NCI-H146 (cell line): ENCODE results near the gene GRK6.

Experiments used
- DNase-seq: peaks from one replicate; lab custom pipeline; 2025; lab: John Stamatoyannopoulos, UW

GRK6 gene

GRCh38 chr5:177426566-177427210 lies at the start of gene GRK6:
TSS of gene GRK6 (plus strand) at chr5:177426676. CDS start at chr5:177426846, 170 bp downstream.
- peak; percentile 61 for DNase-seq

GRCh38 chr5:177377851-177378776 lies 48.4 kb upstream of the GRK6 start:
- DNase-seq: no peak

- DNase-seq: no peak
These were observed 47.3 kb upstream of the GRK6 start for GRCh38 chr5:177378884-177379883.

GRCh38 chr5:177380805-177381126 lies 45.7 kb upstream of the GRK6 start:
- DNase-seq: no peak

- no peak for DNase-seq
These were observed 44.0 kb upstream of the GRK6 start for GRCh38 chr5:177382423-177383029.

- DNase-seq: no peak
These were observed 43.3 kb upstream of the GRK6 start for GRCh38 chr5:177383181-177383580.

GRCh38 chr5:177384134-177384533 lies 42.3 kb upstream of the GRK6 start, which contains the start of gene SLC34A1:
TSS of gene SLC34A1 (plus strand) at chr5:177384434. CDS start at chr5:177385742, 1,308 bp downstream.
- DNase-seq: no peak

- DNase-seq: no peak
These were observed 40.8 kb upstream of the GRK6 start for GRCh38 chr5:177385720-177386119.

GRCh38 chr5:177386542-177386941 lies 39.9 kb upstream of the GRK6 start:
- DNase-seq: no peak

GRCh38 chr5:177387405-177387804 lies 39.1 kb upstream of the GRK6 start:
- DNase-seq: no peak

GRCh38 chr5:177388521-177389052 lies 37.9 kb upstream of the GRK6 start:
- no peak for DNase-seq

- DNase-seq: no peak
These were observed 37.0 kb upstream of the GRK6 start for GRCh38 chr5:177389241-177390169.

- DNase-seq: peak; percentile 81
These were observed 35.8 kb upstream of the GRK6 start for GRCh38 chr5:177390363-177391300.

GRCh38 chr5:177392765-177393164 lies 33.7 kb upstream of the GRK6 start:
- peak; percentile 28 for DNase-seq

- DNase-seq: no peak
These were observed 33.2 kb upstream of the GRK6 start for GRCh38 chr5:177393206-177393765.

GRCh38 chr5:177393990-177394389 lies 32.5 kb upstream of the GRK6 start:
- DNase-seq: peak; percentile 47

GRCh38 chr5:177396078-177396477 lies 30.4 kb upstream of the GRK6 start:
- DNase-seq: no peak

- DNase-seq: no peak
These were observed 29.7 kb upstream of the GRK6 start for GRCh38 chr5:177396807-177397206.
